ENCODE measurements around the gene LENG8. TPM values are rescaled to one million over a fixed set of nuclear protein-coding genes. Genes with fewer than 3 reads are reported as not detected.

LENG8 gene
- total and polyA plus RNA-seq, 2 of the 8 experiments (the other 6 are each of a cell fraction or from before 2014, with no cell fraction given), result 62.2 to 108 TPM

DNA sequence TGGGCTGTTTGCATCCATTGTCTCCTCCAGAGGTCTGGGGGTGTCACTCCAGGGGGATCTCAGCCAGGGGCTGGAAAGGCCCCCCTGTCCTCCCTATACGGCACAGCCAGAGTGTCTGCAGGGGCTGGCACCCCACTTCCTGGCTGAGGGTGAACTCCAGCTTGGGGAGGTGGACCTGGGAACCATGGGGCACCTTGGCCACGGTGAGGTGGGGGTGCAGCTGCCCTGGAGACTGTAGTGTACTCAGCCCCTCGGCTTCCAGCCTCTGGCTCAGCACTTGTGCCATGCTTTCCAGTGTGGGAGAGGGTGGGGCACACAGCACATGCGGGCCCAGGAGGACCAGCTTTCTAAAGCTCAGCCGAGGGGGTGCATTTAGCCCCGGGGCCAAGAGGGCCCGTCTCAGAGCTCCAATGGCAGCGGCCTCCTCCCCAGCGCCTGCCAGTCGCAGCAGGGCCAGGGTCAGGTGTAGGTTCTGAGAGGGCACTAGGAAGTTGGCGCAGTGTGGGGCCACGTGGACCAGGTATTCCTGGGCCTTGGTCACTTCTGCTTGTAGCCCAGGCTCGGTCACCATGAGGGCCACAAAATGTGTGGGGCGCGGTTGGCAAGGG, 13.2 kb downstream of the LENG8 start:
- Histone ChIP-seq H2AFZ (ENCODE audit: low read length) (no peak overlapping the region), H4K91ac (replicated peaks; ENCODE audit: insufficient read length, low read length) (no peak overlapping the region), H3K18ac (ENCODE audit: extremely low read depth, low read length) (peak overlapping the region; percentile 51; the same call in 1 of the 2 replicates), H3K9me3 (ENCODE audit: insufficient read depth in 2 of 2, low read depth in 1 of 2, low read length in 1 of 2) (no peaks in the 10 kb centered on the region), H3K27ac (ENCODE audit: low read depth, low read length) (peak overlapping the region; percentile 75; the same call in 1 of the 2 replicates), H2BK120ac (replicated peaks; ENCODE audit: low read depth, low read length) (no peak overlapping the region), H4K5ac (ENCODE audit: insufficient read length, low read depth, low read length) (no peak overlapping the region), H3K14ac (ENCODE audit: insufficient read length) (no peak overlapping the region), H3K79me2 (ENCODE audit: control insufficient read depth in 1 of 2, insufficient read depth in 2 of 2, low read length in 2 of 2) (peaks cover 0 to 4% of the 10 kb centered on the region in 2 experiments; a peak in 1 of 4 replicates), H2BK12ac (ENCODE audit: low read depth, low read length) (no peak overlapping the region), H3K23ac (ENCODE audit: insufficient read length) (no peak overlapping the region), H3K4me1 (replicated peaks in 1 of 4; ENCODE audit: control insufficient read depth in 3 of 4, insufficient read depth in 4 of 4, low read length in 3 of 4) (peaks cover 0 to 8% (median 5%) of the 10 kb centered on the region in 4 experiments; a peak in 5 of 7 replicates), H3K36me3 (ENCODE audit: control insufficient read depth in 2 of 4, insufficient read depth in 4 of 4, low read length in 3 of 4) (peaks cover 18 to 43% (median 25%) of the 10 kb centered on the region in 4 experiments; a peak in 7 of 8 replicates), H3K9ac (replicated peaks in 1 of 4; ENCODE audit: extremely low read depth in 1 of 4, low read depth in 3 of 4, low read length in 3 of 4) (peak overlapping the region in 2 of 4 experiments; percentile 73 to 75; a peak in 3 of 7 replicates), H3K4me3 (ENCODE audit: extremely low read depth in 1 of 4, insufficient read depth in 2 of 4, low read depth in 3 of 4, low read length in 4 of 4) (peak overlapping the region in 2 of 4 experiments; percentile 68 to 77; a peak in 4 of 8 replicates), H3K27me3 (replicated peaks in 1 of 4; ENCODE audit: control insufficient read depth in 3 of 4, extremely low read depth in 1 of 4, insufficient read depth in 3 of 4, low read length in 3 of 4) (peaks cover 0 to 11% (median 5%) of the 10 kb centered on the region in 4 experiments; a peak in 5 of 7 replicates), H3K4me2 (ENCODE audit: insufficient read depth in 1 of 2, low read depth in 2 of 2, low read length in 2 of 2) (peak overlapping the region; percentile 35 to 95), H3K23me2 (ENCODE audit: low read depth, low read length) (peaks cover 8% of the 10 kb centered on the region; the same call in 1 of the 2 replicates), H3K4ac (replicated peaks; ENCODE audit: insufficient read length, low read depth, low read length) (no peak overlapping the region), H4K20me1 (replicated peaks in 1 of 2; ENCODE audit: control insufficient read depth in 1 of 2, insufficient read depth in 2 of 2, low read length in 2 of 2) (peaks cover 4 to 30% of the 10 kb centered on the region in 2 experiments), H2BK20ac (ENCODE audit: low read length) (no peak overlapping the region), H3K79me1 (ENCODE audit: low read depth, low read length) (peaks cover 15% of the 10 kb centered on the region), H2AK5ac (ENCODE audit: low read depth, low read length) (no peak overlapping the region), H4K8ac (ENCODE audit: extremely low read depth, insufficient read depth, low read length) (peak overlapping the region; percentile 91; the same call in 1 of the 2 replicates), H2BK15ac (ENCODE audit: low read length) (no peak overlapping the region), H3K56ac (replicated peaks; ENCODE audit: insufficient read length, low read depth, low read length) (peak overlapping the region; percentile 17), H2BK5ac (ENCODE audit: low read depth, low read length) (no peak overlapping the region)
- ChIA-PET POLR2A (ENCODE audit: partially characterized antibody) (interaction anchor here (0.7 to 6.7 kb wide), 16 partner anchors 11 to 627 kb away, joined by 3 to 129 read pairs (median 4); partner anchors contain the start of genes CDC42EP5, LENG8 and RPS9), CTCF (ENCODE audit: partially characterized antibody) (interaction anchor here (0.6 to 2.0 kb wide), 8 partner anchors 10 to 71 kb away, joined by 3 to 13 read pairs (median 3); partner anchors contain the start of genes CDC42EP5 and TTYH1)
- WGBS, 2 experiments (ENCODE audit: extremely low coverage in 1 of 2, insufficient coverage in 1 of 2, insufficient read length in 1 of 2, insufficient replicate concordance in 2 of 2, low coverage in 1 of 2, low lambda C conversion rate in 2 of 2, missing lambda C conversion rate in 1 of 2), result 88% methylated on average over 13 of the region's 15 CpGs; no CpG with 5 or more reads in 1 of the 2 experiments
- DNase-seq (ENCODE audit: low read depth in 1 of 2, low spot score in 2 of 2), result no peak
- FAIRE-seq, result no peak
- 0 out of 2 replicates have a peak, but pooled peaks have one; percentile 5 for TF ChIP-seq POLR2AphosphoS5 (IDR thresholded peaks at IDR 0.05; ENCODE audit: low read depth, low read length)
- TF ChIP-seq TAF7 (optimal IDR thresholded peaks at IDR 0.05; ENCODE audit: borderline replicate concordance, low read depth, low read length), result no peak
- TF ChIP-seq BCL11A (IDR thresholded peaks at IDR 0.05; ENCODE audit: low read depth in 2 of 2, low read length in 2 of 2), result no peak
- no peak for TF ChIP-seq PHF8 (conservative IDR thresholded peaks at IDR 0.05; ENCODE audit: low read depth, low read length)
- no peak for TF ChIP-seq SP4 (IDR thresholded peaks at IDR 0.05; ENCODE audit: low read length)
- TF ChIP-seq ZNF274 (IDR thresholded peaks at IDR 0.05; ENCODE audit: borderline replicate concordance, extremely low read depth, low read length), result no peak
- TF ChIP-seq HDAC6 (IDR thresholded peaks at IDR 0.05; ENCODE audit: low read depth, low read length), result no peak

Data from H1 (cell line).